Hindlimb muscle (tissue), 1 donor: ENCODE results near the gene RFLNA. TPM values are rescaled to one million over a fixed set of nuclear protein-coding genes. Genes with fewer than 3 reads are reported as not detected.

Source experiments
- DNase-seq: peaks from one replicate; pipeline ENCODE4 v3.0.0-alpha.2; 2013
- polyA plus RNA-seq: library from polyadenylated mRNA; unstranded; fragments of 120-200 nt; gene quantifications from one replicate; pipeline ENCODE4 v1.2.1, GENCODE V29; 2013; ENCODE audit not compliant: insufficient read length

The RFLNA gene
- polyA plus RNA-seq, 1 donor, result 6.9 TPM

GRCh38 chr12:124338876-124339603 lies 44.1 kb downstream of the RFLNA start:
- no peak for DNase-seq

GRCh38 chr12:124340080-124340900 lies 45.4 kb downstream of the RFLNA start:
- no peak for DNase-seq

- no peak for DNase-seq
Observed at GRCh38 chr12:124341645-124342069, 46.8 kb downstream of the RFLNA start.

DNA sequence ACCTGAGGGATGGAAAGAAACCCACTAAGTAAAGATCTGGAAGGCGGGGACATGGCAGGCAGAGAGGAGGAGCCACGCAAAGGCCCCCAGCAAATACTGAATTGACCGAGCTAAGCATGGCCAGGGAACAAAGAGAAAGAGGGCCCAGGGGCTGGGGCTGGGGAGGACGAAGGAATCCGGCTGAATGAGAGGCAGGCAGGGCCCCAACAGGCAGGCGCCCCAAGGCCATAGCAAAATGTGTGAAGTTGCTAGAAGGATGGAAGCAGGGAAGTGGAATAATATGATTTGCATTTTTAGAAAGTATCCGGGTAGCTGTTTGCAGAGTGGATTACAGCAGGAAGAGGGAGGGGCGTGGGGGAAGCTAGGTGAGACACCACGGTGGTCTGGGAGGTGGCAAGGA lies 49.1 kb downstream of the RFLNA start:
- no peak for DNase-seq

DNA sequence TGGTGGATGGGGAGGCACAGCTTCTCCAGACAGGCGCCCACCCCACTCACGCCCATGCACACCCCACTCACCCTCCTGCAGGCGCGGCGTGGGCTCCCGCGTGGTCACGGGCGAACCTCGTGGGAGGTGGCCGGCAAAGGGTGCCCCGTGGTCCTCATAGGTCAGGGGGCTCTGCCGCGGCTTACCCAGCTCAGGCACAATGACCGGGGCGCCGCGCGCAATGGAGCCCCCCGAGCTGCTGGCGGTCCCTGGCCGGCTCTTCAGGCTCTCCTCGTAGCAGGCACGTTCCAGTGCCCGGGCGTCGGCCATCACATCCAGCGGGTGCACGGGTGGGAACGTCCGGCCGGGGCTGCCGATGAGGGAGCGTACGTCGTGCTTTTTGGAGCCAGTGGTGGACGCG lies 49.6 kb downstream of the RFLNA start:
- no peak for DNase-seq

DNA sequence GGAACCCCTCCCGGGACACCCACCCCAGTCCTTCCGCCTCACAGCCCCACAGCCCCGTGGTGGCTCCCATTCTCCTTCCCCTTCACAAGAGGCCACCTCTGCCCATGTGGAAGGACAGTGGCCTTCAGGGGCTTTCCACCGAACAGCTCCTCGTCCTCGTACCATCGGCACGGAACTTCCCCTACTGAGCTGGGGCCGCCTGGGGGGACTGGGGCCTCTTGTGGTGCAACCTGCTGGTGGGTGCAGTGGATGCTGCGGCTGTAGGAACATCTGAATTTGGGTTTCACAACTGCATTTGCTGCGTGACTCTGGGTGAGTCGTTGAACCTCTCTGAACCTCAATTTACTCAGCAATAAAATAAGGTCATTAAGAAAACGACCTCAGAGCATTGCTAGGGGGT lies 50.9 kb downstream of the RFLNA start:
- no peak for DNase-seq

- no peak for DNase-seq
Observed at GRCh38 chr12:124346425-124347168, 51.7 kb downstream of the RFLNA start.

DNA sequence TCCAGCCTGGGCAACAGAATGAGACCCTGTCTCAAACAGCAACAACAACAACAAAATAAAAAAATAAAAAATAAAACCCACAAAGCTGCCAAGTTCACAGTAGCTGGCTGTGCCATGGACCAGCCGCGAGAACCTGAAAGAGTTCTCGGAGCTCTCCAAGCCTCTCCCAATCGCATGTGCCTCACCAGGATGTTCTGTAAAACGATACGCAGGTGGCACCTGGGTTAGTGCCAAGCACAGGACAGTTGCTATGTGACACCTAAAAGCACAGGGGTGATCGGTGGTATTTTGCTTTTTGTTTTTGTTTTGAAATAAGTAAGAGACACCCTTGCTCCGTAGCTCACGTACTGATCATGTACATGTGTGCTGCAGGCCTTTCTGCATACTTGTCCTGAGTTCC lies 52.4 kb downstream of the RFLNA start:
- no peak for DNase-seq

DNA sequence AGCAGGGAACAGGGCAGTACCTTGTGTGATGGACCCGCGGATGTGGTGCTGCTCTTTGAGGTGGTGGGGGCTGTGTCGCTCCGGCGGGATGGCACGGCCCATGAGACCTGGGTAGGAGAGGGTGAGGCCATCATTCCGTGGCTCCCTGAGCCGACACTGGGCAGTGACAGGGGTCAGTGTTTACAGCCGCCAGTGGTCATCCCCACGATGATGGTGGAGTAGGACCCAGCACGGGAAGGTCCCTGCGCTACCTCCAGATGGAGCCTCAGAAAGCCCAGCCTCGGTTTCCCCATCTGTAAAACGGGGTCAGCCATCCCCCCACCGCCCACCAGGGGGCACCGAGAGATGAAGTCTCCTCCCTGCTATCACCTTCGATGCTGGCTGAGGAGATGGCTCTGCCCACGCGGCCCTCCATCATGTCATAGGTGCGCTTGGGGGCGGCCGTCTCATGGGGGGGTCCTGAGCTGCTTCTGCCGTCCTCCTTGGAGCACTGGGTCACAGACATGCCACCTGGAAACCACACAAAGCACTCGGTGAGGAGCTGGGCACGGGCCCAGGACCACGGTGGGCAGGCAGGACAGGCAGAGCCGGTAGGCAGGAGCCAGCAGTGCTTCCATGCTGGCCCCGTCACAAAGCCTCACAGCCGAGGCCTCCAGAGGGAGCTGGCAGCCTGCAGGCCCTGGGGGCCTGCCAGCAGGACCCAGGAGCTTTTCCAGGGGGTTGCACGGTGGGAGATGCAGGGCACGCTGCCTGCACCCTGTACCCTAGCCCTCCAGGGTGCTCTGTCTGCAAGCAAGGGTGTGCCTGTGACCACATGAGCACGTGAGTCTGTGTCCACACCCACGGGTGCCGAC lies 53.1 kb downstream of the RFLNA start:
- no peak for DNase-seq

GRCh38 chr12:124348659-124349380 lies 53.9 kb downstream of the RFLNA start:
- DNase-seq, result no peak

DNA sequence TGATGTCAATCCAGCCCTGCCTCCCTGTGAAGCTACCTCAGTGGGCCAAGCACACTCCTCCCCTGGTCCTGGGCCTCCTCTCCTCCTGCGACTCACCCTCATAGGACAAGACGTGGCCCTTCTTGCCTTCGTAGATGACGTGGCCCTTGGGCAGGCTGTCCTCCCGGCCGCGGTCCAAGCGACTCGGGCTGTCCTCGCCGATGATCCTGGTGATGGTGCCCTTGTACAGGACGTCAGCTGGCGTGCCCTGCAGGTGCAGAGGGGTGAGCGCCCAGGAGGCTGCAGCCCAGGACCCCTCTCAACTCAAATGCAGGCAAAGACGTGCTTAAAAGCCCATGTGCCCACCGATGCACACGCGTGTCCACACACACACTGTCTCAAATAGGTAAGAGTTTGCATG lies 55.6 kb downstream of the RFLNA start:
- DNase-seq, result no peak

GRCh38 chr12:124351422-124351821 lies 56.5 kb downstream of the RFLNA start:
- DNase-seq, result no peak

GRCh38 chr12:124352257-124352656 lies 57.4 kb downstream of the RFLNA start:
- no peak for DNase-seq

DNA sequence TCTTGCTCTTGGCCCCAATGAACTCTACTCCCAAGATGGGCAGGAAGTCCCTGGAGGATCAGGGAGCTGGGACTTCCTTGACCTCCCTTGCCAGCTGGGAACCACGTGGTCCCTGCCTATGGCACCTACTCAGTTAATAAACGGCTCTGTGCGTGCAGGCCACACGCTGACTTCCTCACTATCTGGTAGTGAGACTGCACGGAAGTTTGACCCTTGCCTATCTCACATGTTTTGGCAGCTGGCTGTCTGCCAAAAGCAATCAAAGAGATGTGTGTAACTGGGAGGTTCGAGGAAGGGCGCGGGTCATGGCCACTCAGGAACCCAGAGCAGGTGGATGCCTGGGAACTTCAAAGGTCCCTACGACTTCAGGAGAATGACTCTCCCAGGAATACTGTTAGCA lies 57.9 kb downstream of the RFLNA start:
- DNase-seq, result no peak

- DNase-seq, result no peak
Observed at GRCh38 chr12:124354400-124354799, 59.5 kb downstream of the RFLNA start.

GRCh38 chr12:124356221-124356620 lies 61.3 kb downstream of the RFLNA start:
- DNase-seq, result no peak

DNA sequence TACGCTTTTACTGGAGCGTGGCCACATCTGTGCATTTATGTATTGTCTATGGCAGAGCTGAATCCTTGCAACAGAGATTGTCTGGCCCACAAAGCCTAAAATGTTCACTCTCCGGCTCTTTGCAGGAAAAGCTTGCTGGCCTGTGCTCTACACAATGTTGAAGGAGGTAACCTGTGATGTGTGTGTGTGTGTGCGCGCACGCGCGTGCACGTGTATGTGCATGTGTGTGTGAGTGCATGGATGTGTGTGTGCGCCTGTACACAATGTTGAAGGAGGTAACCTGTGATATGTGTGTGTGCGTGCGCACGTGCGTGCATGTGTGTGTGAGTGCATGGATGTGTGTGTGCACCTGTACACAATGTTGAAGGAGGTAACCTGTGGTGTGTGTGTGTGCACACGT lies 62.7 kb downstream of the RFLNA start:
- DNase-seq, result no peak

DNA sequence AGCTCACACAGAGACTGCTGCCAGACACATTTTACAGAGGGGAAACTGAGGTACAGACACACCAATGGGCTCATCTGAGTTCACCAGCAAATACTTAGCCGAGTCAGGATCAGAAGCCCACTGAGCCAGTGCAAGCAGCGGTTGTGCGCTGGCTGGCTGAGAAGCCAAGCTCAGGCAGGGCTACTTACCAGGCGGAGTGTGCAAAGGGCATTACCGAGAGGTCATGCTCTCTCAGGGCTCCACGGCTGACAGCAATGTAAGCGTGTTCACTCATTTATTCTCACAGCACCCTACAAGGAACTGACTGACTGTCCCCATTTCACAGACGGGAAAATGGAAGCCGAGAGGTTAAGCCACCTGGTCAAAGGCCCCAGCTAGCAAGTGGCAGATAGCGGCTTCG lies 63.7 kb downstream of the RFLNA start:
- no peak for DNase-seq

DNA sequence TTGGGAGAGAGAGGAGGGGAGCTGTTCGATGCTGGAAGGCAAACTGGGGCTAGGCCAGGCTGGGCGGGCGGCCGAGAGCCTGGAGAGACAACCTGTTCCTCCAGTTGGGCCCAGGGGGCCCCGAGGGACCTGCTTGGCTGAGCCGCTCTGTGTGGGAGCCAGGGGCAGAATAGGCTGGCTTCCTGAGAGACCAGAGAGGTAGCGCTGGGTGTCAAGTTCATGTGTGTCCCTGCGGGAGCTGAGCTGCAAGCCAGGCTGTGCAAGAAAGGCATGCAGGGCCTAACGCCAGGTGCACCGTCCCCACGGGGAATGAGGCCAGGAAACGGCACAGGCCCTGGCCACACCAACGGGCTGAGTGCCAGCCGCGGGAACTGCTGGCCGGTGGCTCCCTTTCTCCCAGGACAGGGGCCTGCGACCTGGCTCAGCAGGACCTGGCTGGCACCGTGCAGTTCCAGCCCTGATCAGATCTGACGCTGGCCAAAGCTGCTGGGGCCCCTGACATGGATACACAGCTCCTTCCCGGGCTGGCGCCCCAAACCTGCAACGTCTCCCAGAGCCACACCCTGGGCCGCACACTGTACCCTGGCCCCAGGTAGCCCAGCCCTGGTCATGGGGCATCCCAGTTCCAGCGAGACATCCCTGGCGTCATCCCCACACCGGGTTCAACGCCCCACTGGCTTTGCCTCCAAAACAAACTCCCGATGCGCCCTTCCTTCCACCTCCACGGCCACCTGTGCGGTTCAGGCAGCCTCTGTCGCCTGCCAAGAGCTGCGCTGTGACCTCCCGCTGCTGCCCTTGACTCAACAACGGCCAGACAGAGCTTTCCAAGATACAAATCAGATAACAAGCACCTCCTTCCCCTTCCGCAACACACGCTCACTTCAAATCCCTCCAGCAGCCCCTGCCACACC lies 65.0 kb downstream of the RFLNA start:
- DNase-seq, result peak; percentile 76
